ENCODE measurements around the gene OSGIN1. TPM values are rescaled to one million over a fixed set of nuclear protein-coding genes. Genes with fewer than 3 reads are reported as not detected.
A peak's percentile ranks its signal among the peaks of the same experiment; 100 is the strongest.

OSGIN1 gene
- total RNA-seq, 4 donors from 2014 or later = 6.7 to 27.7 (median 10.3) TPM

- no peaks in the 10 kb centered on the region for H3K4me1 ChIP-seq
- no peak for DNase-seq (ENCODE audit: low spot score in 2 of 2)
- no peaks in the 10 kb centered on the region for H3K27me3 ChIP-seq
- TF ChIP-seq CTCF (IDR thresholded peaks at IDR 0.05) (no peak), EP300 (IDR thresholded peaks at IDR 0.05) (no peak), POLR2A (IDR thresholded peaks at IDR 0.05) (no peak)
- no peak overlapping the region for H3K4me3 ChIP-seq
- 63 to 70% methylated on average over 4 of the region's 4 CpGs for WGBS, 2 donors
- peaks cover 0 to 12% (median 0%) of the 10 kb centered on the region in 4 donors for H3K9me3 ChIP-seq
- H3K27ac ChIP-seq = no peak overlapping the region
- H3K36me3 ChIP-seq = no peaks in the 10 kb centered on the region
Observed at GRCh38 chr16:83983491-83983890, 30.5 kb downstream of the OSGIN1 start.

GRCh38 chr16:83989300-83989699 lies 36.3 kb downstream of the OSGIN1 start:
- H3K27ac ChIP-seq = no peak overlapping the region
- no peaks in the 10 kb centered on the region for H3K4me1 ChIP-seq
- peaks cover 0 to 12% of the 10 kb centered on the region in 2 donors for H3K27me3 ChIP-seq
- H3K9me3 ChIP-seq = no peaks in the 10 kb centered on the region
- H3K4me3 ChIP-seq = no peak overlapping the region
- no peaks in the 10 kb centered on the region for H3K36me3 ChIP-seq
- no peak for DNase-seq (ENCODE audit: low spot score in 2 of 2)
- WGBS, 2 donors = 79 to 81% methylated on average over 8 of the region's 8 CpGs
- TF ChIP-seq EP300 (IDR thresholded peaks at IDR 0.05) (no peak), POLR2A (IDR thresholded peaks at IDR 0.05) (no peak), CTCF (IDR thresholded peaks at IDR 0.05) (no peak)

GRCh38 chr16:83990492-83990891 lies 37.5 kb downstream of the OSGIN1 start:
- WGBS, 2 donors = 88 to 92% methylated on average over 11 of the region's 11 CpGs
- Histone ChIP-seq H3K36me3 (no peaks in the 10 kb centered on the region), H3K27ac (no peak overlapping the region), H3K27me3 (peaks cover 0 to 16% of the 10 kb centered on the region in 2 donors), H3K4me3 (no peak overlapping the region), H3K4me1 (no peaks in the 10 kb centered on the region), H3K9me3 (no peaks in the 10 kb centered on the region)
- TF ChIP-seq EP300 (IDR thresholded peaks at IDR 0.05) = no peak
- no peak for TF ChIP-seq POLR2A (IDR thresholded peaks at IDR 0.05)
- no peak for TF ChIP-seq CTCF (IDR thresholded peaks at IDR 0.05)
- DNase-seq (ENCODE audit: low spot score in 2 of 2) = no peak

- no peaks in the 10 kb centered on the region for H3K36me3 ChIP-seq
- WGBS, 2 donors = 55 to 60% methylated on average over 6 of the region's 6 CpGs
- H3K27ac ChIP-seq = no peak overlapping the region
- DNase-seq (ENCODE audit: low spot score in 2 of 2) = peak in 1 of 2 donors; percentile 25
- peaks cover 0 to 31% of the 10 kb centered on the region in 2 donors for H3K27me3 ChIP-seq
- peaks cover 0 to 5% (median 0%) of the 10 kb centered on the region in 4 donors for H3K4me1 ChIP-seq
- H3K4me3 ChIP-seq = no peak overlapping the region
- no peak for TF ChIP-seq POLR2A (IDR thresholded peaks at IDR 0.05)
- no peak for TF ChIP-seq EP300 (IDR thresholded peaks at IDR 0.05)
- no peak for TF ChIP-seq CTCF (IDR thresholded peaks at IDR 0.05)
- H3K9me3 ChIP-seq = no peaks in the 10 kb centered on the region
Observed at GRCh38 chr16:83992624-83993023, 39.6 kb downstream of the OSGIN1 start.

- peak in 1 of 2 donors; percentile 8 for DNase-seq (ENCODE audit: low spot score in 2 of 2)
- H3K27me3 ChIP-seq = peaks cover 0 to 37% of the 10 kb centered on the region in 2 donors
- H3K36me3 ChIP-seq = no peaks in the 10 kb centered on the region
- 84 to 87% methylated on average over 5 to 8 of the region's 8 CpGs for WGBS, 2 donors
- H3K4me3 ChIP-seq = no peak overlapping the region
- TF ChIP-seq EP300 (IDR thresholded peaks at IDR 0.05) (no peak), POLR2A (IDR thresholded peaks at IDR 0.05) (no peak), CTCF (IDR thresholded peaks at IDR 0.05) (no peak)
- peaks cover 0 to 5% (median 0%) of the 10 kb centered on the region in 4 donors for H3K4me1 ChIP-seq
- H3K9me3 ChIP-seq = no peaks in the 10 kb centered on the region
- no peak overlapping the region for H3K27ac ChIP-seq
Observed at GRCh38 chr16:83994087-83994486, 41.0 kb downstream of the OSGIN1 start.

Data from tibial nerve (tissue), 4 donors.